Spleen (tissue), 7 donors: ENCODE results near the gene PCDHGC5.

ENCODE experiments used
- POLR2AphosphoS5 ChIP-seq, 3 donors: sonication (generic); formaldehyde crosslinking; IDR thresholded peaks; one replicate each; pipeline ENCODE4 v1.5.1; 2017; ENCODE audit warnings: antibody characterized with exemption in 3 of 3
- TF ChIP-seq, protein P1 (sequence below), 11 experiments: fragments of 200-600 bp in 7 of 11; fragments of 450-650 bp in 4 of 11; sonication (generic) in 4 of 11; IDR thresholded peaks in 8 of 11; conservative IDR thresholded peaks in 3 of 11; 1 replicate in 7 of 11; 2 replicates in 4 of 11; pipeline versions ENCODE4 v1.4.0 to v1.8.0; 2016 to 2021; ENCODE audit warnings: antibody characterized with exemption in 11 of 11, inconsistent platforms in 4 of 11, mild to moderate bottlenecking in 1 of 11
- donor health status: DM: no; HTN: no; CAD: no; lungs with moderate emphysema.
- donor health status: DM: no; HTN: no; CAD: no.
- donor health status: DM: no; HTN: no; CAD: no.

DNA sequence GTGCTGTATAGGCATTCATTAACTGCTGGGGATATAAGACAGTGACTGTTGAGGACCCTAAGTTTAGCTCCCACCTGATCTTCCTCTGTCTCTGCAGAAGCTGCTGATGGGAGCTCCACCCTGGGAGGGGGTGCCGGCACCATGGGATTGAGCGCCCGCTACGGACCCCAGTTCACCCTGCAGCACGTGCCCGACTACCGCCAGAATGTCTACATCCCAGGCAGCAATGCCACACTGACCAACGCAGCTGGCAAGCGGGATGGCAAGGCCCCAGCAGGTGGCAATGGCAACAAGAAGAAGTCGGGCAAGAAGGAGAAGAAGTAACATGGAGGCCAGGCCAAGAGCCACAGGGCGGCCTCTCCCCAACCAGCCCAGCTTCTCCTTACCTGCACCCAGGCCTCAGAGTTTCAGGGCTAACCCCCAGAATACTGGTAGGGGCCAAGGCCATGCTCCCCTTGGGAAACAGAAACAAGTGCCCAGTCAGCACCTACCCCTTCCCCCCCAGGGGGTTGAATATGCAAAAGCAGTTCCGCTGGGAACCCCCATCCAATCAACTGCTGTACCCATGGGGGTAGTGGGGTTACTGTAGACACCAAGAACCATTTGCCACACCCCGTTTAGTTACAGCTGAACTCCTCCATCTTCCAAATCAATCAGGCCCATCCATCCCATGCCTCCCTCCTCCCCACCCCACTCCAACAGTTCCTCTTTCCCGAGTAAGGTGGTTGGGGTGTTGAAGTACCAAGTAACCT lies 22.1 kb downstream of the PCDHGC5 start:
- TF ChIP-seq POLR2AphosphoS5 (IDR thresholded peaks at IDR 0.05), result peak in 2 of 3 donors; percentile 16 to 56
- TF ChIP-seq, protein P1, sequence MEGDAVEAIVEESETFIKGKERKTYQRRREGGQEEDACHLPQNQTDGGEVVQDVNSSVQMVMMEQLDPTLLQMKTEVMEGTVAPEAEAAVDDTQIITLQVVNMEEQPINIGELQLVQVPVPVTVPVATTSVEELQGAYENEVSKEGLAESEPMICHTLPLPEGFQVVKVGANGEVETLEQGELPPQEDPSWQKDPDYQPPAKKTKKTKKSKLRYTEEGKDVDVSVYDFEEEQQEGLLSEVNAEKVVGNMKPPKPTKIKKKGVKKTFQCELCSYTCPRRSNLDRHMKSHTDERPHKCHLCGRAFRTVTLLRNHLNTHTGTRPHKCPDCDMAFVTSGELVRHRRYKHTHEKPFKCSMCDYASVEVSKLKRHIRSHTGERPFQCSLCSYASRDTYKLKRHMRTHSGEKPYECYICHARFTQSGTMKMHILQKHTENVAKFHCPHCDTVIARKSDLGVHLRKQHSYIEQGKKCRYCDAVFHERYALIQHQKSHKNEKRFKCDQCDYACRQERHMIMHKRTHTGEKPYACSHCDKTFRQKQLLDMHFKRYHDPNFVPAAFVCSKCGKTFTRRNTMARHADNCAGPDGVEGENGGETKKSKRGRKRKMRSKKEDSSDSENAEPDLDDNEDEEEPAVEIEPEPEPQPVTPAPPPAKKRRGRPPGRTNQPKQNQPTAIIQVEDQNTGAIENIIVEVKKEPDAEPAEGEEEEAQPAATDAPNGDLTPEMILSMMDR (IDR thresholded peaks at IDR 0.05 in 8 of 11, conservative IDR thresholded peaks at IDR 0.05 in 3 of 11), result no peak
